Transverse colon (tissue), 4 donors: ENCODE results near the gene TADA2A. TPM values are rescaled to one million over a fixed set of nuclear protein-coding genes. Genes with fewer than 3 reads are reported as not detected.

Experiments
- DNase-seq: peaks from one replicate; pipeline ENCODE4 v3.0.0-alpha.2; 2019
- H3K27ac ChIP-seq, 4 donors: fragments of 200-600 bp; sonication (generic); 2 replicates each; pipeline ENCODE4 v1.5.1; 2016 to 2018; ENCODE audit warnings: inconsistent platforms in 4 of 4
- H3K27me3 ChIP-seq: fragments of 200-600 bp; sonication (generic); 2 replicates; pipeline ENCODE4 v1.5.1; 2017; ENCODE audit warnings: inconsistent platforms
- H3K36me3 ChIP-seq, 4 donors: fragments of 200-600 bp; sonication (generic); 2 replicates each; pipeline ENCODE4 v1.5.1; 2017 to 2019; ENCODE audit warnings: inconsistent platforms in 4 of 4
- H3K4me1 ChIP-seq, 4 donors: fragments of 200-600 bp; sonication (generic); 2 replicates each; pipeline ENCODE4 v1.5.1; 2017 to 2020; ENCODE audit warnings: inconsistent platforms in 4 of 4
- H3K4me3 ChIP-seq, 4 donors: fragments of 200-600 bp; sonication (generic); 1 replicate in 1 of 4; 2 replicates in 3 of 4; pipeline versions ENCODE4 v1.5.1 to v1.6.1; 2017 to 2019; ENCODE audit warnings: inconsistent platforms in 4 of 4
- H3K9me3 ChIP-seq, 2 donors: fragments of 200-600 bp; sonication (generic); 2 replicates each; pipeline ENCODE4 v1.5.1; 2017 to 2019; ENCODE audit warnings: inconsistent platforms in 2 of 2
- CTCF ChIP-seq, 5 experiments: fragments of 200-600 bp in 3 of 5; fragments of 450-650 bp in 2 of 5; sonication (generic) in 3 of 5; IDR thresholded peaks; 1 replicate in 2 of 5; 2 replicates in 3 of 5; pipeline ENCODE4 v1.5.1; 2016 to 2017; ENCODE audit warnings: antibody characterized with exemption in 5 of 5, inconsistent platforms in 3 of 5, mild to moderate bottlenecking in 2 of 5, moderate library complexity in 1 of 5
- EP300 ChIP-seq: sonication (generic); formaldehyde crosslinking; IDR thresholded peaks from one replicate; pipeline ENCODE4 v1.6.1; 2017; ENCODE audit warnings: antibody characterized with exemption, low read depth
- POLR2A ChIP-seq: fragments of 450-650 bp; IDR thresholded peaks from one replicate; pipeline ENCODE4 v1.6.1; 2016; ENCODE audit warnings: antibody characterized with exemption, mild to moderate bottlenecking, moderate library complexity
- POLR2AphosphoS5 ChIP-seq, 3 donors: sonication (generic); formaldehyde crosslinking; IDR thresholded peaks; one replicate each; pipeline ENCODE4 v1.6.1; 2016; ENCODE audit warnings: antibody characterized with exemption in 3 of 3
- WGBS, 2 donors: methylation state at CpG; one replicate each; pipeline ENCODE4 v1.1.5; 2018; ENCODE audit warnings: low coverage in 1 of 2; 5-methylcytosine and 5-hydroxymethylcytosine counted together
- in situ Hi-C, 4 donors: fragments of 200-750 bp; cut with MboI; loops; one replicate each; pipeline versions ENCODE4 v1.15.0 to v1.15.1; 2017; ENCODE audit warnings: low sequenced_read_pairs in 3 of 4, low pct_ligation_motif_present in 1 of 4, low pct_unique_long_range_greater_than_20kb in 1 of 4
- intact Hi-C: fragments of 100-400 bp; cut with DNase I; formaldehyde crosslinking; loops from one replicate; pipeline ENCODE4 v1.15.1; 2023; ENCODE audit warnings: low total_unique reads
- total RNA-seq, 4 donors: library from RNA; depleted of rRNA; stranded (reverse); fragments of >200 nt; gene quantifications; one replicate each; pipeline ENCODE4 v1.1.0, GENCODE V29; 2016

Gene TADA2A
- total RNA-seq, 4 donors from 2014 or later = 8.3 to 26.6 (median 12.4) TPM

DNA sequence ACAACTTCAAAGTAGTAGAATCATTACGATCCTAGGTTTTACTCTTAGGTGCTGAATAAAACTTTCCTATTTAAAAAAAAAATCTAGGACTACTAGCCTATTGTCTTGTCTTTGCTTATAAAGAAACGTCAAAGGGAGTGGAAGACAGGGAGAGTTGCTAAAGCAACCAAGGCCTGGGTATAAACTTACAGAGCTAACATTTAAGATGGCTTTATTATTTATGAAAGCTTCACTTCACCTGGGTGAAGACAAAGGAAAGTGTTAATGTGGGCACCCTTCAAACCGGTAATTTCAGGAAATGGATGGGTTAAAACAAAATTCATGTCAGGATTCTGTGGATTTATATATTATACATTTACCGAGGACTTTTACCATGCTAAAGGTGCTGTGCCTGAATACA lies 85.5 kb downstream of the TADA2A start:
- intact Hi-C loops = no loop called here
- no peak overlapping the region for H3K4me3 ChIP-seq
- in situ Hi-C loops = no loop called here
- peaks cover 0 to 32% (median 23%) of the 10 kb centered on the region in 4 donors for H3K4me1 ChIP-seq
- WGBS, 2 donors = 53 to 63% methylated on average over 3 to 4 of the region's 4 CpGs
- TF ChIP-seq CTCF (IDR thresholded peaks at IDR 0.05) (no peak), EP300 (no peak), POLR2A (no peak), POLR2AphosphoS5 (IDR thresholded peaks at IDR 0.05) (no peak)
- H3K27ac ChIP-seq = peak overlapping the region; percentile 85 to 94 (median 88)
- H3K36me3 ChIP-seq = no peaks in the 10 kb centered on the region
- H3K27me3 ChIP-seq = no peaks in the 10 kb centered on the region
- H3K9me3 ChIP-seq = no peaks in the 10 kb centered on the region
- no peak for DNase-seq

DNA sequence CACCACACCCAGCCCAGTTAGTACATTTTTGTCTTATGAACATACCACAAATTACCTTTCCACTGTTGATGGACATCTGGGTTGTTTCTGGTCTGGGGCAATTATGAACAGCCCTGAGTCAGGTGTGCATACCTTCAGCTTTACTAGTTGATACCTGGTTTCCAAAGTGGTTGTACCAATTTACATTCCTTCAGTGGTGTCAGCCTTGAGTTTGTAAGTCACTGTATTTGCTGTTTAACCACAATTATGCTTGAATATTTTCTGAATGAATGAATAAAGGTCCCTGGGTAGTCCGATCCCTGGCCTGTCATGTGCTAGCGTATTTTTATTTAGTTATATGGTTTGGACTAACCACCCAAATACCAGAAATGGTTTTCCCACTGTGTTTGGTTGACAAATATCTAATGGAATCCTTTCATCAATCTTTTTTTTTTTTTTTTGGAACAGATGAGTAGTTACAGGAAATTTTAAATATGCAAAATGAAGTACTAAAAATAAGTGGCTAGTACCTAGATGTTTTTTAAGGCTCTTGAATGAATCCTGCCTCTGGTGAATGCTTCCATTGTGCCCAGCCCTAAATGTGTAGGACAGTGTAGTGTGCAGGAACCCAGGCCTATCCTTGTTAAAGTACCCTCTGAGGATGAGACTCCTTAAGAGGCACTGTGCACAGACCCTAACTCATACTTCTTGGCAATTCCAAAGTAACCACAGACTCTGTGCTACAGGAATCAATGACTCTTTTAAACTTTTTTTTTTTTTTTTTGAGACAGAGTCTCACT lies 86.8 kb downstream of the TADA2A start:
- TF ChIP-seq POLR2A (no peak), EP300 (no peak), CTCF (IDR thresholded peaks at IDR 0.05) (no peak), POLR2AphosphoS5 (IDR thresholded peaks at IDR 0.05) (no peak)
- Histone ChIP-seq H3K27ac (peak overlapping the region in 1 of 4 donors; percentile 88), H3K36me3 (no peaks in the 10 kb centered on the region), H3K4me3 (no peak overlapping the region), H3K4me1 (peaks cover 0 to 24% (median 18%) of the 10 kb centered on the region in 4 donors), H3K9me3 (no peaks in the 10 kb centered on the region), H3K27me3 (no peaks in the 10 kb centered on the region)
- in situ Hi-C loops = no loop called here
- no peak for DNase-seq
- intact Hi-C loops = no loop called here
- 77 to 85% methylated on average over 2 of the region's 2 CpGs for WGBS, 2 donors

DNA sequence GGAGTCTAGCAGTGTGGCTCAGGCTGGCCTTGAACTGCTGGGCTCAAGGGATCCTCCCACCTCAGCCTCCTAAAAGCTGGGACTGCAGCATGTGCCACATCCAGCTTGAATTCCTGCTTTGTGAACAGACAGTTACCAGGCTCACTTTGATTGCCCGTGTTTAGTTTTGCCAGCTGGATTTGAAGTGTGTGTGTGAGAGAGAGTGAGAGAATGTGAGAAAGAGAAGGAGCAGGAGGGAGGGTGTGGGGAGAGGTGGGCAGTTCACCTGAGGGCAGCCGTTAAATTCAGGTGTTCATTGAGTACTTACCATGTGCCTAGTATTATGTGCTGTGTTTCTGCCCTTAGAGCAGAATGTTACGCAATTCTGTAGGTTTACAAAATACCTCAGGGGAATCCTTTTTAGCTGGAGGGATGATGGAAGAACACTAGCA lies 87.7 kb downstream of the TADA2A start:
- in situ Hi-C loops (no loop called here), intact Hi-C loops (no loop called here)
- Histone ChIP-seq H3K4me3 (no peak overlapping the region), H3K27ac (peak overlapping the region in 2 of 4 donors; percentile 21 to 50), H3K4me1 (peaks cover 0 to 21% (median 11%) of the 10 kb centered on the region in 4 donors), H3K27me3 (no peaks in the 10 kb centered on the region), H3K36me3 (no peaks in the 10 kb centered on the region), H3K9me3 (no peaks in the 10 kb centered on the region)
- TF ChIP-seq EP300 (no peak), CTCF (IDR thresholded peaks at IDR 0.05) (no peak), POLR2A (no peak), POLR2AphosphoS5 (IDR thresholded peaks at IDR 0.05) (no peak)
- WGBS, 2 donors = 77 to 94% methylated on average over 2 to 3 of the region's 3 CpGs
- no peak for DNase-seq

GRCh38 chr17:37494971-37495370 lies 88.3 kb downstream of the TADA2A start:
- intact Hi-C loops (no loop called here), in situ Hi-C loops (no loop called here)
- Histone ChIP-seq H3K4me3 (no peak overlapping the region), H3K9me3 (no peaks in the 10 kb centered on the region), H3K4me1 (peaks cover 0 to 21% (median 11%) of the 10 kb centered on the region in 4 donors), H3K27me3 (no peaks in the 10 kb centered on the region), H3K36me3 (no peaks in the 10 kb centered on the region), H3K27ac (no peak overlapping the region)
- DNase-seq = no peak
- whole genome bisulfite sequencing, 2 donors = 80 to 86% methylated on average over 5 to 8 of the region's 8 CpGs
- no peak for TF ChIP-seq EP300
- TF ChIP-seq POLR2A = no peak
- TF ChIP-seq CTCF (IDR thresholded peaks at IDR 0.05) = no peak
- TF ChIP-seq POLR2AphosphoS5 (IDR thresholded peaks at IDR 0.05) = no peak
